Sciatic nerve (tissue), 2 donors: Measurements from ENCODE around the gene PCF11. TPM values are rescaled to one million over a fixed set of nuclear protein-coding genes. Genes with fewer than 3 reads are reported as not detected.
"Not testable (repeated sequence)": the region's sequence is repeated elsewhere in the genome, so short reads cannot be mapped to it uniquely, and the experiment has no call there.

Experiments used
- ATAC-seq: fragments of 200-7000 bp; cut with Tn5 transposase; one replicate; pipeline ENCODE4 v1.9.1; 2020; ENCODE audit warnings: mild to moderate bottlenecking, moderate library complexity
- DNase-seq: peaks from one replicate; pipeline ENCODE4 v3.0.0-alpha.2; 2020; ENCODE audit warnings: low spot score
- intact Hi-C: fragments of 100-400 bp; cut with DNase I; formaldehyde crosslinking; loops from one replicate; pipeline ENCODE4 v1.14.2; 2022
- total RNA-seq: library from RNA; stranded (reverse); fragmentation: NEBNext Ultra II Directional; extraction: Animal tissue kit (Norgen Biotek cat#: 25700); gene quantifications from one replicate; pipeline ENCODE4 v1.2.1, GENCODE V29; 2021
- donor health status: DM: no; HTN: no; CAD: no.
- donor health status: DM: no; HTN: no; CAD: no.

PCF11 gene
- total RNA-seq, 1 donor from 2014 or later = 84.4 TPM

DNA sequence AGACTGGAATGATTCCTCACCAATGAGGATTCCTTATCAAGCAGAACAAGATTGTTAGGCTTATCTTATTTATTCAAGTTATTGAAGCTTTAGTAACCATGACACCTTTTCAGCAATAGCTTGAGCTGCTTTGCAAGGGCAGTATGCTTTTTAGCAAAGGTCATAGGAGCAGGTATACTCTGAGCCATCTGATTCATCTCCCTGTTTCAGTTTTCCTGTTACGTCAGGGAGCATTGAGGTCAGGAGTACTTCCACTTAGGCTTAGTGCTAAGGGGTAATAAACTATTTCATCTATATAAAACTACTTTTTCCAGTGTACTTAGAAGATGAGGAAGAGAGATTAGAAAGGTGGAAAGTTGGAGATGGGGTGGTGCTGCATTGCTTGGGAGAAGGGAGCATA lies 18.9 kb downstream of the PCF11 start:
- intact Hi-C loops = no loop called here
- no peak for DNase-seq
- no peak for ATAC-seq

DNA sequence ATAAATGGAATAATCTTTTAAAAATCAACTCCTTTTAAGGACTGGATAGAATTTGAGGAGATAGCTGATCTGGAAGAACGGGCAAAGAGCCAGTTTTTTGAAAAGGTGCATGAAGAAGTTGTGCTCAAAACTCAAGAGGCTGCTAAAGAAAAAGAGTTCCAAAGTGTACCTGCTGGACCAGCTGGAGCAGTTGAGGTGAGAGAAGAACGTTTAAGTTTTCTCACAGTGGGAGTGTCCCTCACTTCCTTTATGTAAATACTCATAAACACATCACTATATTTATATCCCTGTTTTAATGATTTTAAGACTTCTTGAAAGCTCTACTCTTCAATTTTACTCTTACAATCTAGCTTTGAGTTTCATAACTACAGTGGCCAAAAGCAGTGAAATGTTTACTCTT lies 24.9 kb downstream of the PCF11 start:
- intact Hi-C loops = no loop called here
- DNase-seq (no peak), ATAC-seq (no peak)

DNA sequence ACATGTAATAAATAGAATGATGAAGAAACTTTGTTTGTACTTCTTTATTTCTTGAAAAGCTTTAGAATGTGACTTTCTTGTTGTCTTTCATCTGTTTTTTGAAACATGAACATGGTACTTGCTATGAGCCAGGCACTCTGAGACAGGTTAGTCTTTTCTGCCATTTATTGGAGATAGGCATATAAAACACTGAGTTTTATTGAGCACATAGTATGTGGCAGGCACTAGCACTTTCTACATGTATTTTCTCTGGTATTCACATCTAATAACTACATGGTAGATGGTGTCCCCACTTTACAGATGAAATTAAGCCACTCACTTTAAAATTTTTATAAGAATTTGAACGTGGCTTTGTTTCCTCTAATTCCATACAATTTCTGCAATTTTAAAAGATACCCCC lies 28.8 kb downstream of the PCF11 start:
- intact Hi-C loops = no loop called here
- ATAC-seq (no peak), DNase-seq (no peak)

DNA sequence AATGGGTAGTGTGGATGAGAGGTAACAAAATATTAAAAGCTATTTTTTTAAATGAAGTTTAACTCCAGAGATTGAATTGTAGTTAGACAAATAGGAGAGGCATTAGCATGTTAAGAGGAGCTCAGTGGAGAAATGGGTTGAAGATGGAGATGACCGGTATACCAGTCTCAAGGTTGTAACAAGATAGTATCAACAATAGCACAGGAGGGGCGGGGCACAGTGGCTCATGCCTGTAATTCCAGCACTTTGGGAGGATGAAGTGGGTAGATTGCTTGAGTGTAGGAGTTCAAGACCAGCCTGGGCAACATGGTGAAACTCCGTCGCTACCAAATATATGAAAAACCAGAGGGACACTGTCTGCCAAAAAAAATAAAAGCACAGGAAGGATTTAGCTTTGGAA lies 30.5 kb downstream of the PCF11 start:
- no peak for ATAC-seq
- intact Hi-C loops = no loop called here
- DNase-seq = no peak

DNA sequence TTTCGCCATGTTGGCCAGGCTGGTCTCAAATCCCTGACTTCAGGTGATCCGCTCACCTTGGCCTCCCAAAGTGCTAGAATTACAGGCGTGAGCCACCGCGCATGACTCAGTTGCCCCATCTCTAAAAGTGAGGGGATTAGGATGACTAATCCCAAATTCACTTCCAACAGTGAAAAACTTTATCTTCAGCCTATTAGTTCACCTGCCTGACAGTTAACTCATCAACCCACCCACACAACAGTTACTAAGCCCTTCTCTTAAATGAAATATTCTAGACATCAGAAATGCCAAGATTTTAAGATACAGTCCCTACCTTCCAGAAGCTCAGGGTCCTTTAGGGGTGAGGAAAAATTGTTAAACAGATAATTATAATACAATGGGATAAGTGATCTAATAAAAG lies 34.6 kb downstream of the PCF11 start:
- intact Hi-C loops = no loop called here
- ATAC-seq (no peak), DNase-seq (no peak)

DNA sequence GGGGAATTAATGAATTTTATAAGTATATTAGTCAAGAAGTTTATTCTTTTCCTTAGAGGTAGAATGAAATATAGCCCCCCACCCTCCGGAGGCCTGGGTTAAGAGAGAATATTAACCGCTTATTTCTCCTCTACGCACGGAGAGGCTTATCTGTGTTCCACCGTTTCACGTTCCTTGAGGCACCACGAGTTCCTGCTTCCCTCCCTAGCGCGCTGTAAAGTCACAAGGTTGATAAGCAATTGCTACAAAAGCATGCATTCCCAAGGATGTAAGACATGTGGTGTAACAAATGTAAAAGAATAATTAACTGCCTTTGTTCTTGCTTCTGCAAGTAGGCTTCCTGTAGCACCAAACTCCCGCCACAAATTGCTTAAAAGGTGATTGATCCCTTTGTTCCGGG lies 35.1 kb downstream of the PCF11 start:
- intact Hi-C loops = no loop called here
- no peak for DNase-seq
- no peak for ATAC-seq

DNA sequence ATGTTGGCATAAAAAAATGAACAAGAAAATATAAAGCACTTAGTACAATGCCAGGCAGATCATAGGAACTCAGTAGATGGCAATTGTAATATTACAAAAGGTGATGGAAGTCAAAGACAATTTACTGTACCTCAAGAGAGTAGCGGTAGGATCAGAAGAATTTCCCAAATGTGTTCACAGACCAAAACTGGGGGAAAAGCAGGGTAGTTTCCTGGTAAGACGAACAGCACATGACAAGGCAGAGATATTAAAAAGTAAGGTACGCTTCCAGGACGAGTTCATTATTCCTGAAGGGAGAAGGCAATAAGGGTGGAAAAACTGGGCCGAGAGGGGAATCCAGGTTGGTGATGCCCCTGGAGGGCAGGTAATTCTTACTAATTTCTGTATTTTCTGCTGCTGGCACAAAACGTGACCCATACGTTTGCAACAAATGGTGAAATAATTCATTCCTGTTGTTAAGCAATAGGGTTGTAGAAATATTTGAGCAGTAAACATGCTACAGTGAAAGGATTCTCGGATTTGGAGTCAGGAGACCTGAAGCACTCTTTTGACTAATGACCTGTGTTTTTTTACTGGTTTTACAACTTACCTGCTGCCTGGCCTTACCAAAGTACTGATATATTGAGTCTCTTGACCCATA lies 35.8 kb downstream of the PCF11 start:
- intact Hi-C loops = no loop called here
- DNase-seq = no peak
- ATAC-seq = no peak

DNA sequence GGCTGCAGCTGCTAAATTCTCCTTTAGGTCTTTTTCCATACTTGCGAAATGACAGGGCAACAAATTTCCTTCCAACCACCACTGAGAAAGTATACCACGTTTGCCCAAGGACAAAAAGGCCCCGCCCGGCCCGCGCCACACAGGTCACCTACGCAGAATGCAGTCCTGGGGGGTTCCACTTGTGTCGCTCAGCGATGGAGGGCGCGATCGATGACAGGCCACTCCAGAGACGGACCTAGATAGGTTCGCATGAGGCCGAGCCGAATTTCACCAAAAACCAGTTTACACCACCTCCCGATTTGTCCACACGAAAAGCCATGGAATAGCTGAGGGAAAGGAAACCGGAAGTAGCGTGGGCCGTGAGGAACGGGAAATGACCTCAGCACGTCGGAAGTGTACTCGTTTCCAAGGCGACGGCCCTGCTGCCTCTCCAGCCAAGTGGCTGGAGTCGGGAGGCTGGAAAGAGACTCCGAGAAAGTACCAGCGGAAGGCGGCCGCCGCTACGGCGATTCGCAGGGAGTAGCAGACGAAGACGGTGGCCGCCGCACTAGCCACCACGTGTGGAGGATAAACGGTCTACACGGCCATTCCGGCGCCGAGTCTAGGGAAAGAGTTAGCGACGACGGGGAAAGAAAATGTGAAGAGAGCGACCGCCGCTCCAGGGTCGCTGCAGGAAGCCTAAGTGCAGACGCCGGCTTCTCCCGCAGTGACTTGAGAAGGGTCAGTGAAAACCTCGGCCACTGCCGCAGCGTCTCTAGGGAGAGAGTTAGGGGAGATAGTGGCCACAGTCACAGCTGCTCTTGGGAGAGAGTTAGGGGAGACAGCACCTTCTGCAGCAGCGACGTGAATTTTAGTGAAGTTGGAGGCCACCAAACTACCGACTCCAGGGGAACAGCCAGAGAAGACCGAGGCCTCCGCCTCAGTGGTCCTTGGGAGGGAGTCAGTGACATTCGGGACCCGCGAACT lies 36.7 kb downstream of the PCF11 start, which contains the start of gene ANKRD42:
Gene ANKRD42 (plus strand): TSS at position 398 of the 966 bp plus-strand sequence. CDS start 959 bp downstream, outside the sequence.
- ATAC-seq = peak; percentile 99
- intact Hi-C loops = no loop called here
- peak; percentile 96 for DNase-seq

DNA sequence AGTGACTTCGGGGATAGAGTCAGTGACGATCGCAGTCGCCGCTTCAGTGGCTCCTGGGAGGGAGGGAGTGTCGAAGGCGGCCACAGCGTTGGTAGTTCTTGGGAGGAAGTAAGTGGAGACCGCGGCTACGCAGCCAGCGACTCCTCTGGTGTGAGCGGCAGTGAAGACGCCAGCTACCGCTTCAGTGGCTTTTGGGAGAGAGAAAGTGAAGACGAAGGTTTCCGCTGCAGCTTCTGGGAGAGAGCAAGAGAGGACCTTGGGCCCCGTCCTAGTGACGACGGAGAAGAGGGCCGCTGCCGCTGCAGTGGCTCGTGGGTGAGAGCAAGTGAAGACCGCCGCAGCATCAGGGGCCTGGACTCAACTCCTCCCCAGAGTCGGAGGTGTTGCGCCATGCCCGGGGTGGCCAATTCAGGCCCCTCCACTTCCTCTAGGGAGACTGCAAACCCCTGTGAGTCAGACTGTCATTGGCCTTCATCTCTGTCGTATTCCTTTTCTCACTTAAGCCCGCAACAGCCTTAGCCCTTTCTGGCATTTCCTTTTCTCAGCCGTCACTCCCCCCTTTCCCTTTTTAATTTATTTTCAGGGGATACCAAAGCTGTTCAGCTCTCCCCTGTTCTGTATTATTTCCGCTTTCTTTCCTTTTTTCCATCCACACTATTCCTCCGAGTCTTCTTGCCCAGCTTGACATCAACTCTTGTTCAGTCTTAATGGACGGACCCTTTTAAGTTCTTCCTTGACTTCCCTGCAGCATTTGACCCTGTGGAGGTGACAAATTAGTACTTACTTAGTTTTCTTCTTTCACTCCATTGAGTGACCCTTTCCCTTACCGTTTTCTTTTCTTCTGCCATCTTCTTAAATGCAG lies 37.6 kb downstream of the PCF11 start:
- peak; percentile 73 for DNase-seq
- intact Hi-C loops = no loop called here
- peak; percentile 78 for ATAC-seq

DNA sequence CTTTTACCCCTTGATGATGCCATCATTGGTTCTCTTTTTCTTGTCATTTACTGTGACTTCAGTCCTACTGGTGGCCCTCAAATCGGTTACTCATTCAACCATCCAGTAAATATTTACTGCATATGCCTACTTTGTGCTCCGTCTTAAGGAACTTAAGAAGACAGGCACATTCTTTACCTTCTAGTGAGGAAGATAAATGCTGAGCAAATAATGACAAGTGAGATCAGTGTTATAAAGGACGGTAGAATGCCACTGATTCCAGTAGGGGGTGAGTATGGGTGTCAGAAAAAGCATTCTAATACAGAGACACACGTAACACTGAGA lies 38.2 kb downstream of the PCF11 start:
- DNase-seq (no peak), ATAC-seq (no peak)
- intact Hi-C loops = no loop called here

DNA sequence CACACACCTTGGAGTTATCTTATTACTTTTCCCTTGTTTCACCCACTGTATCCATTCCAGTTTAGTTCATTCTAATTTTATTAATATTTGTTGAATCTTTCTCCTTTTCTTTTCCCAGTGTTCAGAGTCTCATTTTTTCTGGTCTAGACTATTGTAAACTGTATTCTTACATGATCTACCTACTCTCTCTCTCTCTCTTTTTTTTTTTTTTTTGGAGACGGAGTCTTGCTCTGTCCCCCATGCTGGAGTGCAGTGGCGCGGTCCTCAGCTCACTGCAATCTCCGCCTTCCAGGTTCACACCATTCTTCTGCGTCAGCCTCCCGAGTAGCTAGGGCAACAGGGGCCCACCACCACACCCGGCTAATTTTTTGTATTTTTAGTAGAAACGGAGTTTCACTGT lies 38.7 kb downstream of the PCF11 start:
- DNase-seq = no peak
- intact Hi-C loops = no loop called here
- no peak for ATAC-seq

DNA sequence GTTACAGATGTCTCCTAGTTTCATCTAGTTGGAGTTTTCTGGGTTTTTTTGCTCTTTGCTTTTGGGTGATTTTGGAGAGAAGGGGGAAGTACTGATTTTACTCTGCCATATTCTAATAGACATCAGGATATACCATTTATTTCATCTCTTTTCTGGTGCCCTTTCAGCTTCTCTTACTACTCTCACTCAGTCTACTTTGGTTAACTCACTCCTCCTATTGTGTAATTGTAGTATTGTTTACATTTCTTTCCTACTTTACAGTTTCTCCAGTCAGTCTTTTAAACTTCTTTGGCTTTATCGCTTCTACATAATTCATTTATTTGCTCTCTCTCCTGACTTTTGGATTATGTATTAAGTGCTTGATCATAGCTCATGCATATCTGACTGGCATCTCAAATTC lies 43.1 kb downstream of the PCF11 start:
- intact Hi-C loops = no loop called here

DNA sequence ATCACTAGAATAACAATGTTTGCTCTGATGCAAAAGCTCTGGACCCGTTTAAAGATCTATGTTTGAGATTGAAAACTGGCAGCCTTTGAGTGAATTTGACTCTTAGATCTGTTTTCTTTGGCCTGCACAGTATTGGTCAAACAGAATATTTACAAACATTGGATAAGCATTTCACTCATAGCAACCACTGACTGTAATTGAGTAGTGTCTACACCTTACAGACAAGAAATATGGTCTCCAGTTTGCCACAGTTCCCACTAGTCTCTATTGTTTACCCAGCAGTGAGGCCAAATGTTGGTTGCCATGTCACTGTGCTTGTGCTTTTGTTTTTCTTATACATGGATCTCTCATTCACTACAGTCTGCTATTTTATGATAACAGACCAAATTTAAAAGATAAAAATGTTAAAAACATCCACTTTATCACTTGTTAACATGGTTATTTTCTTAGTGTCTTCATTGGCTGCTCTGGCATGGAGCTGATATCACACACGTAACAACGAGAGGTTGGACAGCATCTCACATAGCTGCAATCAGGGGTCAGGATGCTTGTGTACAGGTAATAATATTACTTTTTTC lies 48.8 kb downstream of the PCF11 start:
- no peak for DNase-seq
- no peak for ATAC-seq
- intact Hi-C loops = no loop called here

More for the DNA sequence above, 43.1 kb downstream of the PCF11 start:
- DNase-seq = no peak
- no peak for ATAC-seq

DNA sequence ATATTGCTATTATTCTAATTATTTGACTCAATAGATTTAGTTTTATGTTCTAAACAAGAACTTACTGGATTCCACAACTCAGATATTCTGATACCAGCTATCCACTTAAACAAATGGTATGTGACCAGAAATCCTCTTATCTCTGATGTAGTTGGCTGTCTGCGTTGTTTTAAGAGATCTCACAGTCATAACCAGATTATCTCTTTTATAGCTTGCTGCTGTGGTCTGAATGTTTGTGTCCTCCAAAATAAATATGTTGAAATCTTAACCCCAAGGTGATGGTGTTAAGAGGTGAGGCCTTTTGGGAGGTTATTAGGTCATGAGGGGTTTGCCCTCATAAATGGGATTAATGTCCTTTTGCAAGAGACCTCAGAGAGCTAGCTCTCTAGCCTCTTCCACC lies 49.3 kb downstream of the PCF11 start:
- DNase-seq = no peak
- intact Hi-C loops = no loop called here
- ATAC-seq = no peak

DNA sequence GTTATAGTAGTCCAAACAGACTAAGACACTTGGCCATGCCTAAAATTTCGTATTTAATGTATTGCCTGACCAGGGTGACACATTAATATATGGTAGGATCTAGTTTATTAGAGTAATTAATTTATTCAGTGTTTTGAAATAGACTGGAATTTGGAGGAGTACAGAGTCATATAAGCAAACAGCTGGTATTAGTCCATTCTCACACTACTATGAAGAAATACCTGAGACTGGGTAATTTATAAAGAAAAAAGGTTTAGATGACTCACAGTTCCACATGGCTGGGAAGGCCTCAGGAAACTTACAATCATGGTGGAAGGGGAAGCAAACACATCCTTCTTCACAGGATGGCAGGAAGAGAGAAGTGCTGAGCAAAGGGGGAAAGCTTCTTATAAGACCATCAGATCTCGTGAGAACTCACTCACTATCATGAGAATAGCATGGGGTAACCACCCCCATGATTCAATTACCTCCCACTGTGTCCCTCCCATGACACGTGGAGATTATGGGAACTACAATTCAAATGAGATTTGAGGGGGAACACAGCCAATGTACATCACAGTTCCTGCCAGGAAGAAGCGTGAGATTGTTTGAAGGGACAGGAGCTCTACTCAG lies 49.9 kb downstream of the PCF11 start:
- DNase-seq, ATAC-seq, intact Hi-C loops: not testable (repeated sequence)

DNA sequence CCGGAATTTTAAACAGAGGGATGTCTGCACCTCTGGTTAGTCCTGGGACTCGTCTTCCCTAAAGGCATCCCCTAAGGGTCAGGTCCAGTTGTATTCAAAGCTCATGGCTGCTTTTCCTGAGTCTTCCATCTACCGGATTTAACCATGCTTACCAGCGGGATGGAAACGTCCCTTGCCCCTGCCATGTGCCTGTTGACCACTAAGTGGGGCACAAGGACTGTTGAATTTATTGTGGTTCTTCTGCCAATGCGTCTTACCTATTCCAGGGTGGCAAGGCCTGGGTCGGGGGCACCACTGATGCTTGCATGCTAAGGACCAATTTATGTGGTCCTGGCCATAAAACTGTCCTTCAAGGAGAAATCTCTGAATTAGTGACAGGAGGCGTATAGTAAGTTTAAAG lies 62.2 kb downstream of the PCF11 start:
- intact Hi-C loops = no loop called here
- ATAC-seq (no peak), DNase-seq (no peak)

DNA sequence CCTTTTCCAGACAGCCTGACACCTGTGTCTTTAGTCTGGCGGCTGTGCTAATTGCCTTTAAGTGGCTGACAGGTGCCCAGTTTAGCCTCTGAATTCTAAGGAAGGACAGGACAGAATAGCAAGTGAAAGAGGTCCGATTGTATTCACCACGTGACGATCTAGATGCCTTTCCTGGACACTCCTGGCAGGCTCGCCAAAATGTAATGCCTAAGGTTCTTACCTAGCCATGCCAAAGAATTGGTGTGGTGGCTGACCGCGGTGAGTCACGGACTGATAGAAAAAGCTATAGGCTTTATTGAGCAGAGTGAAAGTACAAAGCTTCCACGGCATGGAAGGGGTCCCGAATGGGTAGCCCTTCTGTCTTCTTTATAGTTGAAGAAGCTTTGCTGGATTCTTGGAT lies 63.3 kb downstream of the PCF11 start:
- ATAC-seq = no peak
- no peak for DNase-seq
- intact Hi-C loops = no loop called here

DNA sequence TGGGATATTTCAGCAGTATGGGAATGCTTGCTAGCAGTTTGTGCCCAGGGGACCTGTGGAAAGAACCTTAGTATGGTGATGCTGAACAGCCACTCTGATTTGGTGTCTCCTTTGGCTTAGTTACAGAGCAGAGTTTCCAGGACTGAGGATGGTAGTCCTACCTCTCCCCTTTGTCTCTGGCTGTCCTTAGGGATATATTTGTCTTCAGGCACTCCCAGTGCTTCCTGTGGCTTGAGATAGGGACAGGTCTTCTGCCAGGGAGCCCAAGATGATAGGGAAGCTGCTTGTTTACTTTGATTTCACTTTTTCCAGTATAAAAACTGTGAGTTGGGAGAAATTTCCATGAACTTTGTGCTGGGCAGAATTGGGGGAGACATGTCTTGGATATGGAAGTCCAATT lies 64.8 kb downstream of the PCF11 start:
- no peak for ATAC-seq
- intact Hi-C loops = no loop called here
- no peak for DNase-seq

DNA sequence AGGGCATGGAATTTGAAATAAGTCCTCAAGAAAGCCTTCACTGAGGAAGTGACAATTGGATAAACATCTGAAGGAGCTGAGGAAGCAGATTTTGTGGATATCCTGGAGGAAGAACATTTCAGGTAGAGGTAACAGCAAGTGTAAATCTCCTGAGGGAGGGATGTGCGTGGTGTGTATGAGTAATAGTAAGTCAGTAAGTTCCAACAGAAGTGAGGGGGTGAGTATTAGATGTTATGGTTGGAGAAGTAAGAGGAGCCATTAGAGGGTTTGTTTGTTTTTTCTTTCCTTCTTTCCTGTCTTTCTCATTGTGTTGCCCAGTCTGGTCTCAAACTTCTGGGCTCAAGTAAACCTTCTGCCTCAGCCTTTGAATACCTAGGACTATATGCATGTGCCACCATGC lies 65.6 kb downstream of the PCF11 start:
- intact Hi-C loops = no loop called here
- DNase-seq = no peak

More for the DNA sequence above, 65.6 kb downstream of the PCF11 start:
- ATAC-seq = no peak
